Activated CD8-positive, alpha-beta memory T cell treated with anti-CD3 and anti-CD28 coated beads for 4 hours (primary cell): ENCODE results near the gene ID4.

Experiments used
- DNase-seq, 2 donors: peaks; one replicate each; pipeline ENCODE4 v3.0.0-alpha.2; 2020; ENCODE audit warnings: low read depth in 2 of 2

Gene ID4, protein sequence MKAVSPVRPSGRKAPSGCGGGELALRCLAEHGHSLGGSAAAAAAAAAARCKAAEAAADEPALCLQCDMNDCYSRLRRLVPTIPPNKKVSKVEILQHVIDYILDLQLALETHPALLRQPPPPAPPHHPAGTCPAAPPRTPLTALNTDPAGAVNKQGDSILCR

DNA sequence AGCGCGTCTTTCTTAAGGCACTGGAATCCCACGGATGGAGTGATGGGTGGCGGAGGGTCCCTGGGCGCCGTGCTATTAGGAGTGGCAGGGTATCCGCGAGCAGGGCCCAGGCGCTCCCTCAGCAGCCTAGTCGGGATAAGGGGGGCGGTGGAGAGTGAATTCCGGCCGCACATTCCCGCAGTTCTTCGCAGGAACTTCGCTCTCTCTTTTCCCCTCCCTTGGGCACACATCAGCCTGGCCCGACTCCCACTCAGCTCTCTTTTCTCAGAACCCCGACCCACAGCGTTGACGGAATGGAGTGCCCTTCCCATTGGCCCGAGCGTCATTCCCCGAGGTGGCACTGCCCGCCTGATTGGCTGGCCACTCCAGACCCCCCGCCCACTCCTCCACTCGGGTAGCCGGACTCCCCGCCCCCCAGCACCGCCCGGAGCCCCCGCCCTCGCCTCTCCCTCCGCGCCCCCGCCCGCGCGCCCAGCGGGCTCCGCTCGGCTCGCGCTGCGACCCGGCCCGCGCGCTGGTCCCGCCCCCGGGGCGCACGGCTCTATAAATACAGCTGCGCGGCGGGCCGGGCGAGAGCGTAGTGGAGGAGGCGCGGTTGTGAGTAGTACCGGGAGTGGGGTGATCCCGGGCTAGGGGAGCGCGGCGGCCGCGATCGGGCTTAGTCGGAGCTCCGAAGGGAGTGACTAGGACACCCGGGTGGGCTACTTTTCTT lies at the start of gene ID4:
TSS of gene ID4 (plus strand) at position 572 of the 712 bp plus-strand sequence. CDS start 385 bp downstream, outside the sequence.
- no peak for DNase-seq

DNA sequence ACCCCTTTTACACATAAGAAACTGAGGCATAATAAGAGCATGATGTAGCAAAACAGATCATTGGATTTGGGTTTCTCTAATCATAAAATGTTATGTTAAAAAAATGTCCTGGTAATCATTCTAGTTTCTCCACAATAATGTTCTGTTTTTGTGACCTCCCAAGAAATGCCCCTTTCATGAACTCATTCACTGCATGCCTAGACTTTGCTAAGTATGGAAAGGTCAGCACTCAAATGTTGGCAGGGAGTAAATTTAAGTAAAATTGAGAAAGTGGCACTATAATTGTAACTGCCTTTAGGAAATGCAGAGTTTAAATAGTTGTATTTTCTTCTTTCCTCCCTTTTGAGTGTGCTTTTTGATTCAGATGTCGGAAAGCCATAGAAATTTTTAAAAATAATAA lies 48.5 kb upstream of the ID4 start:
- DNase-seq: no peak

DNA sequence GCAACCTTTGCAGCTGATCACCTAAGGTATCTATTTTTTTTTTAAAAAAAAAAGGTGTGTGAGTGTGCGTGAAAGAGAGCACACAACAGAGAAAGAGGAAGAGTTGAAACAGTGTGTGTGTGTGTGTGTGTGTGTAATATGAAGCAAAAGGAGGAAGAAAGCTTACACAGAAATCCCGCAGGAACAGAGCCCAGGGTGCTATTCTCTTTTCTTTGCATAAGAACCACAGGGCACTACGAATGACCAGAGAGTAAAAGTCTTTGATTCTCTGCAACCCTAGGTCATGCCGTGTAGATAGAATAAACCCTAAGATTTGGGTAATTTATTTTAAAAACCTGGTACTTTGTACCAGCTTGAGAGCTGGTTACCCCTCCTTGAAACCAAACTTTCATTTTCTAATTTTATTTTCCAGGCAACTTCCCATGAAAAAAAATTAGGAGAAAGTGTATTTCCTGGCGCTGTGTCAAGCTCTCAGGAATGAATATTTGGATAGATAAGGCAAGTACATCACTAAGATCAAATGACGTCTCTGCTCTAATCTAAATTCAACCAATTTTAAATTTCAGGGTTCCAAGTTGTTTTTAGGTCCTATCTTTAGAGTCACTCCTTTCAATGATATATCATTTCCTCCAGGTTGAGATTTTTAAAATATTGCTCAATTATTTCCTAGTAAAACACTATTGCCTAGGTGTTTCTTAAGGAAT lies 47.9 kb upstream of the ID4 start:
- no peak for DNase-seq

DNA sequence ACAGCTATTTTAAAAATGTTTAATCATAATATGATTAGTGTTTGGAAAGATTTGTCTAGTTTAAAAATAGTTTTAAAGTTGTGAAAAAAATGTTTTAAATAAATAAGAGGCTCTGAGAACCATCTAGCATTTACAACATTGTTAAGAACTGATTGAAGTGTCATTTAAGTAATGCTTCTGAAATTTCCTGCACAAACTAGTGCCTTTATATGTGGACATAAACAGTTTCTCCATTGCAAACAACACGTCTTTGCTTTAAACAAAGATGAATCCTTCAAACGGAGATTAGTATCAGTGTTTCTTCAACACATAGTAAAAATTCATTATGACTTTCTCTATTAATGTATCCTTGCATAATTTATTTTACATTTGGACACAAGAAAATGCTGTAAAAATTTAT lies 45.9 kb upstream of the ID4 start:
- no peak for DNase-seq

DNA sequence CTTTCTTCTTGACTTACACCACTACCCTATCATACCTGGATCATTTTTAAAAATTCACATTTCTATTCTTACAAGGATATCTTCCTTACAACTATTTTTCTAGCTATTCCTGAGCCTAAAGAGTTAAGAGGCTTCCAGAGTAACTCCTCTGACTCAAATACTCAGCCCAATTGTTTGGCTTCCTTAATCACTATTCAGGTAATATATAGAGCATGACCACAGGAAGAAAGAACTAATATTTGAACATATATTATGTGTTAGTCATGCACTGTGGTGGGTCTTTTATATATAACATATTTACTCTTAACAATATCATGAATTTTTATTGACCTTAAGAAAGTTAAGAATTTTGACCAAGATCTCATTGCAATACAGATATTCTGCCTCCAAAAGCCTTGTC lies 42.0 kb upstream of the ID4 start:
- no peak for DNase-seq

DNA sequence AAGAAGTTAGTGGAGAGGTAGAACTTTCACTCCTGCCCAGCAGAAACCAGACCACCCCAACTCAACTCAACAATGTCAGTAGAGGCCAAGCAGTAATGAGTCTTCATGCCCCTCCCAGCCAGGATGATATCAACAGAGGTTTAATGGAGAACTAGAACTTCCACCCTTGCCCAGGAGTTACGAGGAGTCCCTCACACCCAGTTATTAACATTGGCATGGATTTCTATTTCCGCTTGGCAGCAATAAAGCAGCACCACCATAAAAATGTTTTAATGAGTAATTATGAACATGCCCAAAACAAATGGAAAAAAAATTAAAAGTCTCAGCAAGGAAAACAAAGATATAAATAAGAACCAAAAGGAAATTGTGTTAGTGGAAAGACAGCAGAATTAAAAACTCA lies 40.7 kb upstream of the ID4 start:
- no peak for DNase-seq

DNA sequence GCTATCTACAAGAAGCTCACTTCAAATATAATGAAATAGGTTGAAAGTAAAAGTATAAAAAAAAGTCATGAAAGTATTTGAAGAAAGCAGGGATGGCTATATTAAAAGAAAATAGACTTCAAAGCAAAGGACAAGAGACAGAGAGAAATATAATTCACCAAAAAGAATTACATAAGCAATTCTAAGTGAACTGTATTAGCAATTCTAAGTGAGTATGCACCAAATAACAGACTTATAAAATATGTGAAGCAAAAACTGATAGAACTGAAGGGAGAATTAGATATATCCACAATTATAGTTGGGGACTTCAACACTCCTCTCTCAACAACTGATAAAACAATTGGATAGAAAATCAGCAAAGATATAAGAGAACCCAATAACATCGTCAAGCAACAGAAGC lies 38.8 kb upstream of the ID4 start:
- DNase-seq: no peak

DNA sequence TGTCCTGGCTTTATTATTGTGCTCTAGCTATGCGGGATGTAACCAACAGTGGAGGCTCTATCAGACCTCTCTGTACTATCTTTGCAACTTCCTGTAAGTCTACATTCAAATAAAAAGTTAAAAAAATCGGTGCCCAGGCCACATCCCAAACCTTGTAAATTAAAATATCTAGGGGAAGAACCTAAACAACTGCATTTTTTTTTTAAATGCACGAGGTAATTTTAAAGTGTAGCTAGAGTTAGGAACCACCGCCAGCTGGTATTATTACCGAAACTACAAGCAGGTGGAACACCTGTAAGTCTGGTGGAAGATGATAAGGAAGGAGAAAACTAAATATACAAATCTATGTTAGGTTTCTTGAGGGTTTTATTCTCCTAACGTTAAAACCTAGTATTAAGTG lies 34.5 kb upstream of the ID4 start:
- no peak for DNase-seq

DNA sequence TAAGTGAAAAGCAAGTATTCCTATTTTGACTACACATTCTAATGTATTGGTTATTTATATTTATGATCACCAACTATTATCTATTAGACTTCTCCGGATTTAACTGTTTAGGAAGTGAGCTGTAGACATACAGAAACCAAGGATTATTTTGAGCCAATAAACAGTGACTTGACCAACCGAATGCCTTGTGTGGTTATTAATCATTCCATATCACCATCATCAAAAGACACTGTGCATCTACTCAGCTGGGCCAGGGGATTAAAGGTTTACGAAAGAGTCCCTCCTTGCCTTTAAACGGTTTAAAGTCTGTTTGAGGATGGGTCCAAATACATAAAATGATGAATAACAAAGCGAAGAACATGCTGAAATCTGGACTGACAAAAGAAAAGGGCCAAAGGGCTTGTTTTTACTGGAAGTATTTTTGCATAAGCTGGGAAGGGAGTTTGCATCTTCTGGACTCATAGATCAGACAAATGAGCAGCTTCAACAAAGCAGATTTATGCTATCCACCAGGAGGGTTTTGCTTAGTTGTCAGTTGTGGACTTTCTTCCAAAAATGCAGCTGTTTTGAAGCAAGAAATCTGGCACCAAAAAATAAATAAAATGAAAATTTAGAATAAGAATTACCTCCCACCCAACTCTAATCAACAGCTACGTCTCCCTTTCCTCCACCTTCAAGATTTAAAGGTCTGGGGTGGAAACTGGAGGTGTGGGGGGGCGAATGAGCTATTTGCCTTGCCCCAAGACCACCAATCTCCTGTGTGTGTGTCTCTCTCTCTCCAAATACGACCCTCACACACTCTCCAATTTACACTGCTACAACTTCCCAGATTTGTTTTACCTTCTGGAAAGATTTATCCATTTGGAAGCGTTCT lies 33.6 kb upstream of the ID4 start:
- no peak for DNase-seq

DNA sequence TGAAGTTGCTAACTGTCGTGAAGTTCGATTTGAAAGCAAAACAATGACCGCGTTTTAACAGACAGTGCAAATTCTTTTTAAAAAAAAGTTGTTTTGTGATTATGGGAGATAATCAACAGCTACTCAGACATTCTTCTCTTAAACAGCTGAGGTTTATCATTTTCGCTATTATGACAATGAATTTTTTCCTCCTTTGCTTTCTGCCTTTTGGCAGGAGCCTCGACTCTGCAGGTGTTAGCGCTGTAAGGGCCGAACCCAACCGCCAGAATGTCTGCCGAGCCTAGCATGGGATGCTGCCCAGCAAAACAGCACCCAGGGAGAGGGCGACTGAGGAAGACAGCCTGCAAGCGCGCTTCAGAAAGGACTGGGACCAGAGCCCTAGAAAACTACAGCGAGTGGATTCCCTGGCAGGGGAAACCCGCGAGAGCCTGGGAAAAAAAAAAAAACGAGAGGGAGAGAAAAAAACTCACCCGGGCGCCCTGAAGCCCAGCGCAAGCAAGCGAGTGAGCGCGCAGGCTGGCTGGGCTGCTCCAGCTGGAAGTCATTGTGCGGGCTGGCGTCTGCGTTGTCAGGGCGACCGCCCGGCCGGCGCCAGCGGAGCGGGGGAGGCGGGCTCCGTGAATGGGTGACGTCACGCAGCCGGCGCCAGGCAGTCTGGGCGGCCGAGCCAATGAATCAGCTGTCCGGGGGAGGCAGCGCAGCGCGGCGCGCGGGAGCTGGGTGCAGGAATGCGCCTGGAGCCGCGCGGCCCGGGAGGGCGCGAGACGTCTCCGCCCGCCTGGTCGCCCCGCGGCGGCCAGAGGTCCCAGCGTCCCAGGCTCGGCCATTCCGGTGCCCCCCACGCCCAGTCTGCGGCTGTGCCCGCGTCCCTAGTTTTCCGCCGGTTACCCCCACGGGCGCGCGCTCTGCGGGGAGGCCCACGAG lies 32.7 kb upstream of the ID4 start:
- DNase-seq: peak in 1 of 2 donors; percentile 1

DNA sequence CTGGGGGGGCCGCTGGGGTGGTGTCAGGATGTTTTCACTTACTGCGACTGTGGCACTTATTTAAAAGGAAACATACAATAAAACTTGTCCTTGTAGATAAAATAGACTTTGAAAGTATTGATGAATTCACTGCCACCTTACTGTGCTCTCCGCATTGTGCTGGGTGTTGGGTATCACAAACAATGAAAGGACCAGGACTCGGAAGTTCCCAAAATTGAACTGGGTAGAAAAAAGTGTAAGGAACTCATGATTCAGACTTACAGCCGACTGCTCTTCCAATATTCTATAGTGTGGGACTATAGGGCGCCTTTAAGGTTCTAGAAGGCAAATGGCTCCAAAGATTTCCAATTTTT lies 32.1 kb upstream of the ID4 start:
- no peak for DNase-seq

DNA sequence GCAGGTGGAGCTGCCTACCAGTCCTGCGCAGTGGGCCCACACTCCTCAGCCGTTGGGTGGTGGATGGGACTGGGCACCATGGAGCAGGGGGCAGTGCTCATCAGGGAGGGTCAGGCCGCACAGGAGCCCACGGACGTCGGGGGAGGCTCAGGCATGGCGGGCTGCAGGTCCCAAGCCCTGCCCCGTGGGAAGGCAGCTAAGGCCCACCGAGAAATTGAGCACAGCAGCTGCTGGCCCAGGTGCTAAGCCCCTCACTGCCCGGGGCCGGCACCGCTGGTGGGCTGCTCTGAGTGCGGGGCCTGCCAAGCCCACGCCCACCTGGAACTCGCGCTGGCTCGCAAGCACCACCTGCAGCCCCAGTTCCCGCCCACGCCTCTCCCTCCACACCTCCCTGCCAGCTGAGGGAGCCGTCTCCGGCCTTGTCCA lies 30.2 kb upstream of the ID4 start:
- DNase-seq: no peak

DNA sequence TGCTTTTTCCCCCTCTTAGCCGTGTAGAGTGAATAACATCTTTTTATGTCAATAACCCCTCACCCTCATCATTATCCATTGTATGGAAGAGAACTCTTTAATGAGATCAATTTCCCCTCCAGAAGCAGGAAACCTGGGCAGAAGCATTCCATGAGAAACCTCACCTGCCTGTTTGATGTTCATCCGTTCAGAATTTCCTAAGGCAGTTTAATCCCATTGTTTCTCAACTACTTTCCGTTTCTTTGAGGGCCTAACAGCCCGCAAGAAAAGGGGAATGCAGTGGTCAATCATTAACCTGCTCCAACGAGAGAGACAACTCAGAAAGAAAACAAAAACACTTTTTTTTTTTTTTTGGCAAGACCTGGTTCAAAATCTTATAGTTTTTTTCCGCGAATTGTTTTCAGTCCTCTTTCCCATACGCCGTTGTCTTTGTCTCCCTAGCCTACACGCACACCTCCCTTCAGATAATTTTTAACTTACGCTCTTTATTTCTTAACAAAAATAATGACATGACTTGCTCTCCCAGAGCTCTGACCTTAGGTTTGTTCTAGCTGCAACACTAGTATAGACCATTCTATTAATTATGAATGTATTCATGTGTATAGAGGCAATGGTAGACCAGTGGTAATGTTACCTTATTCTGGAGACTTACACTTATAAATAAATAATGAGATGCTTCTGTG lies 25.6 kb upstream of the ID4 start:
- no peak for DNase-seq

DNA sequence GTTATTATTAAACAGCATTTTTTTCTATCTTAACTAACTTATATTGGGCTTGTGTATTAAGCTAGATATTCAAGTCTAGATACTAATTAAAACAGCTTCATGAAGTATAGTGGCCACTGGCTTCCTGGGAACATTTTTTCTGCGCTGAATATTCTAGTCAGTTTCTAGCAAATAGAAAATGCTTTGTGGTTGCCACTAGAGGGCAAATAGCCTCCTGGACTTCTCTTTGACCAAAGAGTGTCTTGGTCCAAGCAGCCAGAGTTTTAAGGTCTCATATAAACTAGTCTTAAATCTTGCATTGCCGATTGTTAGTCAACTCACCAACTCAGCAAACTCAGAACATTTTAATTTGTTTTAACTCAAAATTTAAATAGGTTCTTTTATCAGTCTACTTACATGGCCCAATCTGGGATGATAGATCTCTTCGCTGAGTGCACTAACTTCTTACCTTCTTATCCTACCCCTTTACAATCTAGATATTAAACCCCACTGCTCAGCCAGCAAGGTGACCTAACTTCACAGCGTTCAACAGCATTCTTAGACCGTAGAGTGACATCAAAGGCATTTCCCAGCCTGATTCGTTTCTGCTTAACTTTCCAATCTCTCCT lies 24.6 kb upstream of the ID4 start:
- DNase-seq: no peak

DNA sequence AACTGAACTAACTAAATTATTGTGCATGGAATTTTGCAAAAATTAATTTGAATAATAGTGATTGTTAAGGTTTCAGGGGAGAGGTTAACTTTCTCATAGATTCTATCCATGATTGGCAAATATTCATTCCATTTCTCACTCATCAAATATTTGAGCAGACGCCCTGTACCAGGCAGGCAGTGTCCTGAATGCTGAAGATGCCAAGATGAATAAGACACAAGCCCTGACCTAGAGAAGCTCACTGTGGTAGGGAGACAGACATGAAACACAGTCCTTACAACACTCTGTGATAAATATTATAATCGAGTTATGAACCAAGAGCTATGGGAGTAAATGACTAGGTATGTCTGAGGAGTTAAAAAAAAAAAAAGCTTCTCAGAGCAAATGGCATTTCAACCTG lies 18.4 kb upstream of the ID4 start:
- DNase-seq: no peak

DNA sequence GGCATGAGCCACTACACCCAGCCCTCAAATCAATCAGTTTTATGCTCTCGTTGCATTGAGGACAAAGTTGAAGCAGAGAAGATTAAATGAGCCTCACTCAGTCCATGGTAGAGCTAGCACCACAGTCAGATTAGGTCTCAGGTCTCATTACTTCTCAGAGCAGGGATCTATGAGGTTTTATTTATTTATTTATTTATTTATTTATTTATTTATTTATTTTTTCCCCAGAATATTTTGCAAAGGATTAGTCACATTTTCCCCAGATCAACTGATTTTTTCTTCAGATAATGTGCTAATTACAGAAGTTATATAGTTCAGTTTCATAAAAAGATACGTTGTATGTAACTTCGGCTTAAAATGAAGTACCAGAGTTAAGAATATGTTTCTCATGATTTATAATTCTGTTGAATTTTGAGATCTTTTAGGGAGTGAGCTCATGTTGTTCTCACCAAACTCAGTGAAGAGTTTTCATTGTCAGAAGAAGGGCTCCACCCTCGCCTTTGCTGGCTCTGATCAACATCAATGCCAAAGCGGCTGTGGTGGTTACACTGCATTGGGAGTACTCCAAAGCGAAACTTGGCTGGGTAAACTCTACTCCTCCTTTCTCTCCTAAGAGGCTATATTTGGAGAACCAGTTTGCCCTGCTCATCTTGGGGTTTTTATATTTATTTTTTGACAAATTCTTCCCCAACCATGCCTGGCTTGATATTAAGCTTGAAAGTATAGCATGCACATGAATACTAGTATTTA lies 12.9 kb upstream of the ID4 start:
- no peak for DNase-seq

DNA sequence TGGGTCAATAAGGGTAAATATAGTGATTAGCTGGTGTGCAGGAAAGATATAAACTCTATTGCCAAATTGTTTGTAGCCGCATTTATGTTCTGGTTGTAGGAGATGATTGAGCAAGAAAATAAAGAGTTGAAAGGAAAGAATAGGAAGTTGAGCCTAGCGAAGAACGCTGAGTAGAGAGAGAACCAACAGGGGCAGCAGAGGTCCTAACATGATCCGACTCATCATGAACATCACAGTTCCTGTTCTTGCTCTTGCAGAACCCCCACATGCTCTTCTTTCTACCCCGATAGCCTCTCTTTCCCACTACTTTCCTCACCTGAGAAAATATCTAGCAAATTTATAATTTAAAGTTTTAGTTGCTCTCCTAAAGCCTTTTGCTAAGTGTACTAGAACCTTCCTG lies 9.9 kb upstream of the ID4 start:
- DNase-seq: no peak

DNA sequence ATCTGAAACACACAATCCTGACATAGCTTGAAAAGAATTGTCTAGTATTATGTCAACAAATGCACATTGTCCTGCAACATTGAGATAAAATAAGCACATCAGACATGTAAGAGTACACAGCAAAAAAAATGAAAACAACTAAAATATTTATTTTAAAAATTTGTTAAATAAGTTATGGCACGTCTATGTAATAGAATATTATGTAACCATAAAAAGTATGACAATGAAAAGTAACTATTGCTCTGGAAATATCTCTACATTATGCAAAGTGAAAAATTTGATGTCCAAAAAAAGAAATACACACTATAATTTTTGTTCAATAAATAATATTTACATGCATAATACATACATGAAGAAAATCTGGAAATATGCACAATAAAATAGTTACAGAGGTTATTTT lies 9.3 kb upstream of the ID4 start:
- no peak for DNase-seq

DNA sequence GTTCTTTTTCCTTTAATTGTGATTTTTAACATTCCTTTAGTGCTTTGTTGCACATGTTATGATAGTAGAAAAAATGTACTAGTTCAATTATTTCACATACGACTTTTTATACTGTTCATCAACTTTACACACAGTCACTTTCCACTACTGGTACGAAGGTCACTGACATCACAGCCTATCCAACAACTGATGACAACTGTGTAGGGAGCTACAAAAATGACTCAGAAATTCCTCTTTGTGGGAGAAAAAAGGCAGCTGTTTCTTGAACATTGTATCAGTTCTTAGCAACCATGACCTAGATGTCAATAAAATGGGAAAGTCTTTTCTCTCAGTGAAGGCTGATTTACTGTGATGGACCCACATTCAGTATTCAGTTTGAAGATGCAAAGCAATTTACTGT lies 7.0 kb upstream of the ID4 start:
- no peak for DNase-seq

DNA sequence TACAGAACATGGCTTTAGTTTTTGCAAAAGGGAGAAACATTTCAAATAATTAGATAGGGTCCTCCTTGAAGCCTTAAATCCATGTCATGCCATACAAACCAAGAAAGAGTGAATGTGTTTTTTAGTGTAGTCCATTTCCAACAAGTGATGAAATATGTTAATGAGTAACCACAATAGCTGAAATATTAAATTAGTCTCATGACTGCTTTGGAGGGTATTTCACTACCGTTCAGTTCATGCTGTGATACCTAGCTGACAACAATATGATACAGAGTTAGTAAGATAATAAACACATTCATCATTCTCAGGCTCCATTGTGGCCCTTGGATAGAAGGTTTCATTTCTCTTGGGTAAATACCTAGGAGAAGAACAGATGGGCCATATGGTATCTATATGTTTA lies 5.8 kb upstream of the ID4 start:
- DNase-seq: no peak
